H1 (cell line): ENCODE data around the gene PIP5K1B. TPM values are rescaled to one million over a fixed set of nuclear protein-coding genes. Genes with fewer than 3 reads are reported as not detected.

Experiments used
- CTCF ChIA-PET: fragments of 300-600 bp; sonication (Branson Sonifier 250); formaldehyde crosslinking; loops from one replicate; lab custom pipeline; 2021; ENCODE audit not compliant: partially characterized antibody; lab: Charles Lee
- POLR2A ChIA-PET: fragments of 300-600 bp; sonication (Branson Sonifier 250); formaldehyde crosslinking; loops from one replicate; lab custom pipeline; 2021; ENCODE audit warnings: inconsistent platforms; ENCODE audit not compliant: partially characterized antibody; lab: Charles Lee
- DNase-seq, 2 experiments: peaks; one replicate each; pipeline versions ENCODE4 v3.0.0 to v3.0.0-alpha.2; 2010 to 2022; ENCODE audit warnings: low spot score in 2 of 2, low read depth in 1 of 2, mixed read lengths in 1 of 2
- FAIRE-seq: peaks from 2 replicates; lab custom pipeline; 2011; peaks lifted over from hg19 to GRCh38; lab: Jason Lieb, UNC
- H2AFZ ChIP-seq: 2 replicates; pipeline ENCODE4 v1.8.1; 2012; ENCODE audit warnings: low read length, inconsistent platforms
- H2AK5ac ChIP-seq: 2 replicates; pipeline ENCODE4 v1.6.1; 2013; ENCODE audit warnings: low read depth, low read length
- H2BK120ac ChIP-seq: replicated peaks from 2 replicates; pipeline ENCODE3; 2013; ENCODE audit warnings: low read depth, low read length, inconsistent platforms
- H2BK12ac ChIP-seq: 2 replicates; pipeline ENCODE4 v1.6.1; 2013; ENCODE audit warnings: low read depth, low read length
- H2BK15ac ChIP-seq: 2 replicates; pipeline ENCODE4 v1.6.1; 2013; ENCODE audit warnings: low read length
- H2BK20ac ChIP-seq: 2 replicates; pipeline ENCODE4 v1.6.1; 2013; ENCODE audit warnings: low read length
- H2BK5ac ChIP-seq: 2 replicates; pipeline ENCODE4 v1.6.1; 2013; ENCODE audit warnings: low read depth, low read length
- H3K14ac ChIP-seq: 2 replicates; pipeline ENCODE4 v1.6.1; 2013; ENCODE audit warnings: inconsistent platforms; ENCODE audit not compliant: insufficient read length
- H3K18ac ChIP-seq: 2 replicates; pipeline ENCODE4 v1.6.1; 2013; ENCODE audit warnings: low read length; ENCODE audit errors: extremely low read depth
- H3K23ac ChIP-seq: 2 replicates; pipeline ENCODE4 v1.6.1; 2013; ENCODE audit warnings: inconsistent platforms; ENCODE audit not compliant: insufficient read length
- H3K23me2 ChIP-seq: 2 replicates; pipeline ENCODE4 v1.6.1; 2013; ENCODE audit warnings: low read depth, low read length
- H3K27ac ChIP-seq: 2 replicates; pipeline ENCODE4 v1.6.1; 2011; ENCODE audit warnings: low read depth, low read length, inconsistent platforms
- H3K27me3 ChIP-seq, 4 experiments: replicated peaks in 1 of 4; 1 replicate in 1 of 4; 2 replicates in 3 of 4; pipeline versions ENCODE4 v1.6.1 to v1.8.1; 2011 to 2013; ENCODE audit warnings: low read length in 3 of 4, mild to moderate bottlenecking in 3 of 4, inconsistent platforms in 2 of 4, mixed read lengths in 2 of 4, moderate library complexity in 1 of 4; ENCODE audit not compliant: control insufficient read depth in 3 of 4, insufficient read depth in 3 of 4; ENCODE audit errors: extremely low read depth in 1 of 4
- H3K36me3 ChIP-seq, 4 experiments: 2 replicates each; pipeline versions ENCODE4 v1.6.1 to v1.8.1; 2011 to 2013; ENCODE audit warnings: mild to moderate bottlenecking in 4 of 4, low read length in 3 of 4, moderate library complexity in 2 of 4, control low read depth in 1 of 4, inconsistent platforms in 1 of 4; ENCODE audit not compliant: insufficient read depth in 4 of 4, control insufficient read depth in 2 of 4
- H3K4ac ChIP-seq: replicated peaks from 2 replicates; pipeline ENCODE3; 2013; ENCODE audit warnings: low read length, low read depth, mixed read lengths, inconsistent platforms; ENCODE audit not compliant: insufficient read length
- H3K4me1 ChIP-seq, 4 experiments: replicated peaks in 1 of 4; 1 replicate in 1 of 4; 2 replicates in 3 of 4; pipeline versions ENCODE4 v1.6.1 to v1.8.1; 2011 to 2013; ENCODE audit warnings: low read length in 3 of 4, inconsistent platforms in 2 of 4, mixed read lengths in 1 of 4; ENCODE audit not compliant: insufficient read depth in 4 of 4, control insufficient read depth in 3 of 4
- H3K4me2 ChIP-seq, 2 experiments: 2 replicates each; pipeline versions ENCODE4 v1.6.1 to v1.8.1; 2011 to 2013; ENCODE audit warnings: low read depth in 2 of 2, low read length in 2 of 2, control low read depth in 1 of 2, inconsistent platforms in 1 of 2, mild to moderate bottlenecking in 1 of 2; ENCODE audit not compliant: insufficient read depth in 1 of 2
- H3K4me3 ChIP-seq, 4 experiments: fragments of 200-600, 300-600 bp in 1 of 4; sonication (generic), shearing (Covaris generic), sonication (Bioruptor Twin) in 1 of 4; 2 replicates each; pipeline versions ENCODE4 v1.5.1 to v1.8.1; 2011 to 2016; ENCODE audit warnings: low read length in 4 of 4, low read depth in 3 of 4, control low read depth in 2 of 4, inconsistent platforms in 2 of 4, mild to moderate bottlenecking in 2 of 4, mixed read lengths in 1 of 4, moderate library complexity in 1 of 4; ENCODE audit not compliant: insufficient read depth in 2 of 4; ENCODE audit errors: extremely low read depth in 1 of 4
- H3K56ac ChIP-seq: replicated peaks from 2 replicates; pipeline ENCODE3; 2013; ENCODE audit warnings: low read depth, mild to moderate bottlenecking, mixed read lengths, low read length, inconsistent platforms; ENCODE audit not compliant: insufficient read length
- H3K79me1 ChIP-seq: 2 replicates; pipeline ENCODE4 v1.6.1; 2013; ENCODE audit warnings: low read depth, low read length, control low read depth
- H3K79me2 ChIP-seq, 2 experiments: 2 replicates each; pipeline versions ENCODE4 v1.6.1 to v1.8.1; 2012 to 2013; ENCODE audit warnings: low read length in 2 of 2, mild to moderate bottlenecking in 2 of 2, inconsistent platforms in 1 of 2; ENCODE audit not compliant: insufficient read depth in 2 of 2, control insufficient read depth in 1 of 2
- H3K9ac ChIP-seq, 4 experiments: replicated peaks in 1 of 4; 1 replicate in 1 of 4; 2 replicates in 3 of 4; pipeline versions ENCODE4 v1.6.1 to v1.8.1; 2011 to 2013; ENCODE audit warnings: low read depth in 3 of 4, low read length in 3 of 4, control low read depth in 2 of 4, mild to moderate bottlenecking in 2 of 4, moderate library complexity in 2 of 4, inconsistent platforms in 1 of 4; ENCODE audit errors: extremely low read depth in 1 of 4
- H3K9me3 ChIP-seq, 2 experiments: 2 replicates each; pipeline versions ENCODE4 v1.6.1 to v1.8.1; 2012 to 2013; ENCODE audit warnings: mild to moderate bottlenecking in 2 of 2, moderate library complexity in 2 of 2, control low read depth in 1 of 2, inconsistent platforms in 1 of 2, low read depth in 1 of 2, low read length in 1 of 2, mixed read lengths in 1 of 2; ENCODE audit not compliant: insufficient read depth in 2 of 2
- H4K20me1 ChIP-seq, 2 experiments: replicated peaks in 1 of 2; 2 replicates each; pipeline versions ENCODE3 to v1.8.1; 2011 to 2013; ENCODE audit warnings: inconsistent platforms in 2 of 2, low read length in 2 of 2, mild to moderate bottlenecking in 1 of 2; ENCODE audit not compliant: insufficient read depth in 2 of 2, control insufficient read depth in 1 of 2
- H4K5ac ChIP-seq: 2 replicates; pipeline ENCODE4 v1.6.1; 2013; ENCODE audit warnings: low read length, low read depth, mixed read lengths, inconsistent platforms; ENCODE audit not compliant: insufficient read length
- H4K8ac ChIP-seq: 2 replicates; pipeline ENCODE4 v1.8.0; 2013; ENCODE audit warnings: mild to moderate bottlenecking, moderate library complexity, low read length, inconsistent platforms; ENCODE audit not compliant: insufficient read depth; ENCODE audit errors: extremely low read depth
- H4K91ac ChIP-seq: replicated peaks from 2 replicates; pipeline ENCODE3; 2013; ENCODE audit warnings: low read length, mixed read lengths, inconsistent platforms; ENCODE audit not compliant: insufficient read length
- ATF3 ChIP-seq: IDR thresholded peaks from 2 replicates; pipeline ENCODE4 v1.6.1; 2011; ENCODE audit warnings: low read depth, mild to moderate bottlenecking, low read length; ENCODE audit not compliant: insufficient read depth
- CTBP2 ChIP-seq: IDR thresholded peaks from 2 replicates; pipeline ENCODE4 v1.7.0; 2011; ENCODE audit warnings: borderline replicate concordance, mild to moderate bottlenecking, moderate library complexity, mixed read lengths, low read length; ENCODE audit not compliant: insufficient read depth, insufficient read length
- E2F6 ChIP-seq: IDR thresholded peaks from 2 replicates; pipeline ENCODE4 v1.6.1; 2012; ENCODE audit warnings: inconsistent platforms
- JUND ChIP-seq: IDR thresholded peaks from 2 replicates; pipeline ENCODE4 v1.6.1; 2011; ENCODE audit warnings: mild to moderate bottlenecking, improper control_type of control experiment, low read length
- KDM5A ChIP-seq: fragments of 200-600 bp; IDR thresholded peaks from 2 replicates; pipeline ENCODE4 v1.7.1; 2012; ENCODE audit warnings: mild to moderate bottlenecking, low read length, inconsistent platforms, mixed read lengths
- POLR2A ChIP-seq, 2 experiments: IDR thresholded peaks; 1 replicate in 1 of 2; 2 replicates in 1 of 2; pipeline ENCODE4 v1.6.1; 2011; ENCODE audit warnings: low read depth in 2 of 2, low read length in 2 of 2, mild to moderate bottlenecking in 2 of 2; ENCODE audit errors: control extremely low read depth in 1 of 2
- RBBP5 ChIP-seq: IDR thresholded peaks from 2 replicates; pipeline ENCODE4 v1.7.1; 2012; ENCODE audit warnings: low read depth, mild to moderate bottlenecking, inconsistent platforms, low read length, moderate library complexity, borderline replicate concordance
- RXRA ChIP-seq: IDR thresholded peaks from 2 replicates; pipeline ENCODE4 v1.6.1; 2011; ENCODE audit warnings: low read depth, mild to moderate bottlenecking, low read length, moderate library complexity; ENCODE audit not compliant: insufficient read depth
- SRF ChIP-seq: IDR thresholded peaks from 2 replicates; pipeline ENCODE4 v1.6.1; 2011; ENCODE audit warnings: mild to moderate bottlenecking, low read depth, low read length, moderate library complexity
- SUZ12 ChIP-seq: fragments of 200-600 bp; sonication (generic); IDR thresholded peaks from 2 replicates; pipeline ENCODE4 v1.6.1; 2012; ENCODE audit warnings: mild to moderate bottlenecking, inconsistent platforms, low read length, moderate library complexity, mixed read lengths
- WGBS, 2 experiments: shearing (Covaris generic) in 1 of 2; methylation state at CpG; one replicate each; pipeline versions ENCODE4 v1.1.6 to v1.1.7; 2013 to 2015; ENCODE audit warnings: low lambda C conversion rate in 2 of 2, mixed read lengths in 2 of 2, inconsistent platforms in 1 of 2, low coverage in 1 of 2, missing lambda C conversion rate in 1 of 2; ENCODE audit not compliant: insufficient replicate concordance in 2 of 2, insufficient coverage in 1 of 2, insufficient read length in 1 of 2; ENCODE audit errors: extremely low coverage in 1 of 2, missing lambda C conversion rate in 1 of 2; 5-methylcytosine and 5-hydroxymethylcytosine counted together
- polyA plus RNA-seq, 7 experiments: library from polyadenylated mRNA; depleted of rRNA in 3 of 7; stranded (reverse) in 5 of 7; unstranded in 2 of 7; fragments of >200 nt in 5 of 7; fragments of 200-250 nt in 2 of 7; gene quantifications; 1 replicate in 5 of 7; 2 replicates in 1 of 7; 4 replicates in 1 of 7; pipeline versions ENCODE4 v1.2.1 to v1.2.3, GENCODE V29; 2011 to 2013; ENCODE audit warnings: missing spikeins in 2 of 7, mixed read lengths in 2 of 7
- total RNA-seq: library from RNA; stranded (reverse); fragmentation: NEBNext Ultra II Directional; extraction: Animal tissue kit (Norgen Biotek cat#: 25700); gene quantifications from 2 replicates; pipeline ENCODE4 v1.2.1, GENCODE V29; 2021

The PIP5K1B gene
- total and polyA plus RNA-seq, 2 of the 8 experiments (the other 6 are each of a cell fraction or from before 2014, with no cell fraction given), result 4.7 to 7.7 TPM

GRCh38 chr9:68883224-68883623, 178.2 kb downstream of the PIP5K1B start:
- no peak overlapping the region for H2BK20ac ChIP-seq
- H3K79me1 ChIP-seq, result no peaks in the 10 kb centered on the region
- no peaks in the 10 kb centered on the region for H3K27me3 ChIP-seq
- no peak overlapping the region for H3K56ac ChIP-seq
- H2BK120ac ChIP-seq, result no peak overlapping the region
- H3K9me3 ChIP-seq, result no peaks in the 10 kb centered on the region
- no peak overlapping the region for H2BK5ac ChIP-seq
- H3K14ac ChIP-seq, result no peak overlapping the region
- DNase-seq, result no peak
- no peak overlapping the region for H3K4me2 ChIP-seq
- H3K27ac ChIP-seq, result no peak overlapping the region
- no peak overlapping the region for H4K91ac ChIP-seq
- CTCF ChIA-PET, result no interaction called here
- H3K9ac ChIP-seq, result no peak overlapping the region
- no peak overlapping the region for H2AK5ac ChIP-seq
- no peak overlapping the region for H2AFZ ChIP-seq
- H3K36me3 ChIP-seq, result no peaks in the 10 kb centered on the region
- no peak overlapping the region for H3K18ac ChIP-seq
- TF ChIP-seq CTBP2 (no peak), POLR2A (IDR thresholded peaks at IDR 0.05; ENCODE audit: control extremely low read depth in 1 of 2, low read depth in 2 of 2, low read length in 2 of 2) (no peak), JUND (no peak), KDM5A (no peak), RXRA (no peak), RBBP5 (no peak), E2F6 (no peak), SRF (no peak), ATF3 (no peak), SUZ12 (no peak)
- H3K4me1 ChIP-seq, result peaks cover 0 to 3% (median 0%) of the 10 kb centered on the region in 4 experiments; a peak in 2 of 7 replicates
- no peak overlapping the region for H3K4ac ChIP-seq
- 83% methylated on average over 3 of the region's 3 CpGs; no CpG with 5 or more reads in 1 of the 2 experiments for WGBS, 2 experiments
- no peak overlapping the region for H2BK15ac ChIP-seq
- no peak overlapping the region for H3K23ac ChIP-seq
- no peak for FAIRE-seq
- H3K23me2 ChIP-seq, result no peaks in the 10 kb centered on the region
- no peaks in the 10 kb centered on the region for H4K20me1 ChIP-seq
- H4K5ac ChIP-seq, result no peak overlapping the region
- no peak overlapping the region for H2BK12ac ChIP-seq
- H4K8ac ChIP-seq, result no peak overlapping the region
- POLR2A ChIA-PET, result interaction anchor here (0.8 kb wide), 1 partner anchor 11 kb away, joined by 3 read pairs; no protein-coding TSS in a partner anchor
- no peaks in the 10 kb centered on the region for H3K79me2 ChIP-seq
- no peak overlapping the region for H3K4me3 ChIP-seq
